Measurements from ENCODE around the gene CUX1.
"Not testable (repeated sequence)": the region's sequence is repeated elsewhere in the genome, so short reads cannot be mapped to it uniquely, and the experiment has no call there.

Gene CUX1

DNA sequence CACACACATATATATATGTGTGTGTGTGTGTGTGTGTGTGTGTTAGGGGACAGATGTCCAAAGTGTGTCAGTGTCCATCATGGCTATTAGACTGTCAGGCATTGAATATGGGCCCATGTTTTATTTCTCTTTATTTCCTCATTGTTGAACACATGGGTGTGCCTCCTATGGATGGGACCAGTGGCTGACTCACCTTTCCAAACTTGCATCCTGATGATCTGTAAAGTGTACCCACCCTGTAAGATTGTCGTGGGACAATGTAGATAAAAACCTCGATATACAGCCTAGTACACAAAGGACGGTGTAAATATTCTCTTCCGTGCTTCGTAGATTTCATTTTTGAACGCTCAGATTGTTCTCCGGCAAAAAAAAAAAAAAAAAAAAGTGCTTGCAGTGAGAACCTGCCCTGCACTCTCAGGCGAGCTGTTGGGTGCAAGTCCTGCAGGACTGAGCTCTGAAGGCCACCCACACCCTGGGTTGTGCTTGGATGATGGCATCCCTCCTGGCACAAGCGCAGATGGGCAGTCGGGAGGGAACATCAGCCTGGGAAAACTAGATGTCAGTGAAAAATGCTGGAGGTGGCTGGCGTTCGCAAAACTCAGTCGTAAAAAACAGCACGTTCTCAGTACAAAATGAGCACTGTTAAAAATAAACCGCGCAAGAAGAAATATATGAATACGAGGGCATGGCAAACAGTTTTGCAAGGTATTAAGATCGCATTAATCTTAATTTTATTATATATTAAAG lies 166.9 kb downstream of the CUX1 start:
- no peak overlapping the region for H3K4me3 ChIP-seq (ENCODE audit: low read depth, low read length)
- TF ChIP-seq, protein P1, sequence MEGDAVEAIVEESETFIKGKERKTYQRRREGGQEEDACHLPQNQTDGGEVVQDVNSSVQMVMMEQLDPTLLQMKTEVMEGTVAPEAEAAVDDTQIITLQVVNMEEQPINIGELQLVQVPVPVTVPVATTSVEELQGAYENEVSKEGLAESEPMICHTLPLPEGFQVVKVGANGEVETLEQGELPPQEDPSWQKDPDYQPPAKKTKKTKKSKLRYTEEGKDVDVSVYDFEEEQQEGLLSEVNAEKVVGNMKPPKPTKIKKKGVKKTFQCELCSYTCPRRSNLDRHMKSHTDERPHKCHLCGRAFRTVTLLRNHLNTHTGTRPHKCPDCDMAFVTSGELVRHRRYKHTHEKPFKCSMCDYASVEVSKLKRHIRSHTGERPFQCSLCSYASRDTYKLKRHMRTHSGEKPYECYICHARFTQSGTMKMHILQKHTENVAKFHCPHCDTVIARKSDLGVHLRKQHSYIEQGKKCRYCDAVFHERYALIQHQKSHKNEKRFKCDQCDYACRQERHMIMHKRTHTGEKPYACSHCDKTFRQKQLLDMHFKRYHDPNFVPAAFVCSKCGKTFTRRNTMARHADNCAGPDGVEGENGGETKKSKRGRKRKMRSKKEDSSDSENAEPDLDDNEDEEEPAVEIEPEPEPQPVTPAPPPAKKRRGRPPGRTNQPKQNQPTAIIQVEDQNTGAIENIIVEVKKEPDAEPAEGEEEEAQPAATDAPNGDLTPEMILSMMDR (IDR thresholded peaks at IDR 0.05; ENCODE audit: borderline replicate concordance, insufficient read depth, low read depth, low read length): no peak

DNA sequence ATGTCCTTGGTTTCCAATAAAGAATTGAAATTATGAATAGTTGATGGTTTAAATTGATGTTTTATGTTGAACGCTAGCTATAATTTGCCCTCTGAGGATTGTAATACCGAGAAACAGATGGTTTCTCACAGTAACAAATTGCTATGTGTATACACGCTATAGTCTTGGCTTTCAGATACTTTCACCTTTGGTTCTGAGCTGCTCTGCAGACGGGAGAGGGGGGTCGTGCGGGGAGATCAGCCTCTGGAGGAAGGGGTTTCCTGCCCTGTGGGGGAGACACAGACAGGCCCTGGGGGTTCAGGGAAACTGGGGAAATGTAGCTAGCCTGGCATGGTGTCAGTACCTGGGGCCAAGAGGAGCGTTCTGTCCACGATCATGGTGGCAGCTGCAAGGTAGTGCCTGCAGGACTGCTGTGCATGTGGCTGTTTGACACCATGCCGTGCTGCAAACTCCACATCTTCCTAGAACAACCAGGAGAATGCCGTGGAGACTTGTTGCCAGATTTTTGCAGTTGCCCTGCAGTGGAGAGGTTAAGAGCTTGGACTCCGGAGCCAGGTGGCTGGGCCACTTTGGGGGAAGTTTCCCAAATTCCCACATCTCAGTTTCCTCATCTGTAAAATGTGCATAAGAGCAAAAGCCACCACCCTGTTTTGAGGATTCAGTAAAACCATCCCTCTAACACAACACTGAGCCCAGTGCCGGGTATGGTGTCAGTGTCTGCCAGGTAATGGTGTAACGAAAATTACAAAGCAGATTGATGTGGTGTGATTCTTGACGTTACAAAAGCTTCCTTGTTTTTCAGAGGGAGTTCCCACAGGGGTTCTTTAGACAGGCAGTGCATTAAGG lies 167.9 kb downstream of the CUX1 start:
- peak overlapping the region; percentile 51 for H3K4me3 ChIP-seq (ENCODE audit: low read depth, low read length)

DNA sequence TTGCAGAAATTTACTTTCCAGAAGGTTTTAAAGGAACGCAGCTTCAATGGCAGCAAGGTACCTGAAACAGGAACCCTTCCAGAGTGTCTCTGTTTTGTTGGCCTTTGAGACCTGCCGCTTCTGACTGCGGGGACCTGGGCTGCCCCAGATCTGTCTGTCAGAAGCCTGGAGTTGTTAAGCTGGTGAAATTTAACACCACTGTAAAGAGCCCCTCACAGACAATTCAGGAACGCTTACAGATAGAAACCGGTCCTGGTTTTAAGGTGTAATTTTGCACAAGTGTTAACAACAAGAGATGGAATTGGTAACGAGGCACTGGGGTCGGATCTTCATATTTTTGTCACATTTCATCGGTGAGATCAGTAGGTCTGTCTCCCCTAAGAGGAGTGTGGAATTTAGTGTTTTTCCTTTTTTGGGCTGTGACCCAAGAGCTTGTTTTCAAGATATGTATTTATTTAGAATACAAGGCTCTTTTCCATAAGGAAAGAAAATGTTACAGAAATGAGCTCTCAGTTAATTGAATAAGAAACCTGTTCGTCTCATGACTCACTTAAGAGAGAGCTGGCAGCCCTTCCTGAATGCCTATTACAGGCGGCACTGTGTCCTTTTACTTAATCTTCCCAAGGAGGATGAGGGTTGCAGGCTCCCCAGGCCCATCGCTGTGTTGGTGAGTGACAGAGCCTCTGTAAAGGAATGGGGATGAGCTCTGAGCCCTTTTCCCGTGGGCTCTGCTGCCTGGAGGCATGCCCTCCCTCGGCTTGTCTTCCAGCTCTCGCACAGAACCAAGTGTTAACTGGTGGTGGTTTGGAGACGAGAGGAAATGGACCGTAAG lies 168.7 kb downstream of the CUX1 start:
- peak overlapping the region; percentile 10 for H3K4me3 ChIP-seq (ENCODE audit: low read depth, low read length)
- TF ChIP-seq, protein P1 (IDR thresholded peaks at IDR 0.05; ENCODE audit: borderline replicate concordance, insufficient read depth, low read depth, low read length): no peak

More for the DNA sequence above, 167.9 kb downstream of the CUX1 start:
- TF ChIP-seq, protein P1 (IDR thresholded peaks at IDR 0.05; ENCODE audit: borderline replicate concordance, insufficient read depth, low read depth, low read length): no peak

DNA sequence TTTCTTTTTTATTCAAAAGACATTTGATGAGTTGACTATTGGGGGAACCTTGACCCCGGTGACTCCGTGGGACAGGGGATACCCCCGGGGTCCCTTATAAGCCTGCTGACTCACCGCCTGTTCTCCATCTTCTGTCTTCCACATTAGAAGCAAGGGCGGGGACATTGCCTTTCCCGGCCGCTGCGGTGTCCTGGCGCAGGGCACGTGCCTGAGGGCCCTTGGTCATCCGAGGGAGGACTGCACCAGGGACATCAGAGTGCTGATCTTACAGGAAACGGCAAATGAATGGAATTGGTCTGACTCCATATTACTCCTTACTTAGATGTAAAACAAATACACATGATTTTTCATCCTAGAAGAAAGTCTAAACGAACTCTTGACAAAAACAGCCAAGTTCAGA lies 170.1 kb downstream of the CUX1 start:
- TF ChIP-seq, protein P1 (IDR thresholded peaks at IDR 0.05; ENCODE audit: borderline replicate concordance, insufficient read depth, low read depth, low read length): no peak

DNA sequence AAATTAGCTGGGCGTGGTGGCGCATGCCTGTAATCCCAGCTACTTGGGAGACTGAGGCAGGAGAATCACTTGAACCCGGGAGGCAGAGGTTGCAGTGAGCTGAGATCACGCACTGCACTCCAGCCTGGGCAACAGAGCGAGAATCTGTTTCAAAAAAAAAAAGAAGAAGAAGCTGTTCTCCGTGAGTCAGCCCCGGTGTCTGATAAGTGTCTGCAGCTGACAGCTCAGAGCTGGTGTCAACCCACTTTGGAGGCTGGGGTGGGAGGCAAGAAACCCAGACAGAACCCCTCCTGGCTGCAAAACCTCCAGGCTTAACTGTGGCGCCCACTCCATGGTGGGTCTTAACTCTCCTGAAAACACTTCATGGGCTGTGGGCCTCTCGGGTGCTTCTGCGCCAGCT lies 170.6 kb downstream of the CUX1 start:
- H3K4me3 ChIP-seq (ENCODE audit: low read depth, low read length): not testable (repeated sequence)

More for the DNA sequence above, 170.1 kb downstream of the CUX1 start:
- H3K4me3 ChIP-seq (ENCODE audit: low read depth, low read length): no peak overlapping the region

DNA sequence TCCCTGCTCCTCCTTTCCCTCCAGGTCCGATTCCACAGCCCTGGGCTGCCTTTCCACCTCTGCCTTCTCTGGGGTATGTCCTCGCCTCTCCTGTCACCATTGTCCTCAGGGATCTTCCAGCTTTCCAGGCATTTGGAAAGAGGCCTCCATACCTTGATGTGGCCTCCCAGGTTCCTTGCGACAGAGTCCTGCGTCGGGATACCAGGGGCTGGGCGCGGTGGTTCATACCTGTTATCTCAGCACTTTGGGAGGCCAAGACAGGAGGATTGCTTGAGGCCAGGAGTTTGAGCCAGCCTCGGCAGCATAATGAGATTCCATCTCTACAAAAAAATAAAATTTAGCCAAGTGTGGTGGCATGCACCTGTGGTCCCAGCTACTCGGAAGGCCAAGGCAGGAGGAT lies 171.1 kb downstream of the CUX1 start:
- TF ChIP-seq, protein P1 (IDR thresholded peaks at IDR 0.05; ENCODE audit: borderline replicate concordance, insufficient read depth, low read depth, low read length): no peak
- no peak overlapping the region for H3K4me3 ChIP-seq (ENCODE audit: low read depth, low read length)

DNA sequence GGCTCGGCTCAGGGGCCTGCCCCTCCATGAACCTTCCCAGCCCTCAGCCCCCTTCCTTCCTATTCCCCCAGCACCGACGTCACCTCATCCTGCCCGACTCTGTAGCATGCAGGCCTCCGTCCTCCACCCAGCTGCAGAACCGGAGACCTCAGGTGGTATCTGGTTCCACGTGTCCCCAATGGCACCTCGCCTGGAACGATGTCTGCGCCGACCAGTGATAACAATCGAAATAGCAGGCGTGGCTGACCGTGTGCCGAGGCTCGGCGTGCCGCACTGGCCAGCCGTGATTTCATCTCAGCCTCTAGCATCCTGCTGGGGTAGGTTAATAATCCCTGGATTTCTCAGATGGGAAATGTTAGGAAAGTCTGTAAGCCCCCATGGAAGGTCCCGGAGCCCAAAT lies 171.7 kb downstream of the CUX1 start:
- TF ChIP-seq, protein P1 (IDR thresholded peaks at IDR 0.05; ENCODE audit: borderline replicate concordance, insufficient read depth, low read depth, low read length): no peak
- no peak overlapping the region for H3K4me3 ChIP-seq (ENCODE audit: low read depth, low read length)
